SK-N-SH treated with all-trans-retinoic acid at 6 μM for 48 hours (cell line): ENCODE measurements around the gene DIP2C.

Source experiments
- ATAC-seq: fragments of 200-7000 bp; cut with Tn5 transposase; 3 replicates; pipeline ENCODE4 v1.9.1; 2020; ENCODE audit warnings: mild to moderate bottlenecking, moderate library complexity
- BACH2 ChIP-seq: fragments of 250-450 bp; sonication (Bioruptor Pico); IDR thresholded peaks from 2 replicates; pipeline ENCODE4 v1.9.0; 2021; ENCODE audit warnings: mild to moderate bottlenecking, borderline replicate concordance
- CSDC2 ChIP-seq: fragments of 250-450 bp; sonication (Bioruptor Pico); IDR thresholded peaks from 2 replicates; pipeline ENCODE4 v1.5.0; 2020; ENCODE audit warnings: mild to moderate bottlenecking, moderate library complexity
- ISL1 ChIP-seq: fragments of 250-450 bp; sonication (Bioruptor Pico); IDR thresholded peaks from 2 replicates; pipeline ENCODE4 v2.1.2; 2022; ENCODE audit warnings: mild to moderate bottlenecking, moderate library complexity
- PPARA ChIP-seq: fragments of 250-450 bp; sonication (Bioruptor Pico); IDR thresholded peaks from 2 replicates; pipeline ENCODE4 v1.5.0; 2020; ENCODE audit warnings: mild to moderate bottlenecking, borderline replicate concordance
- SNAI2 ChIP-seq: fragments of 250-450 bp; sonication (Bioruptor Pico); IDR thresholded peaks from 2 replicates; pipeline ENCODE4 v1.5.0; 2020; ENCODE audit warnings: mild to moderate bottlenecking, moderate library complexity
- TCF4 ChIP-seq: fragments of 250-450 bp; sonication (Bioruptor Pico); IDR thresholded peaks from 2 replicates; pipeline ENCODE4 v1.8.0; 2021; ENCODE audit warnings: mild to moderate bottlenecking, moderate library complexity, borderline replicate concordance
- TOX ChIP-seq: fragments of 250-450 bp; sonication (Bioruptor Pico); IDR thresholded peaks from 2 replicates; pipeline ENCODE4 v1.8.0; 2021; ENCODE audit warnings: mild to moderate bottlenecking, moderate library complexity, borderline replicate concordance
- ZC3H10 ChIP-seq: fragments of 250-450 bp; sonication (Bioruptor Pico); IDR thresholded peaks from 2 replicates; pipeline ENCODE4 v1.5.1; 2021; ENCODE audit warnings: mild to moderate bottlenecking, moderate library complexity
- ZFP3 ChIP-seq: fragments of 250-450 bp; sonication (Bioruptor Pico); IDR thresholded peaks from 2 replicates; pipeline ENCODE4 v1.5.0; 2020; ENCODE audit warnings: mild to moderate bottlenecking, moderate library complexity
- ZFP30 ChIP-seq: fragments of 450-650 bp; formaldehyde crosslinking; IDR thresholded peaks from 2 replicates; pipeline ENCODE4 v1.5.0; 2022; ENCODE audit warnings: mild to moderate bottlenecking, moderate library complexity
- ZNF70 ChIP-seq: fragments of 450-650 bp; formaldehyde crosslinking; IDR thresholded peaks from 2 replicates; pipeline ENCODE4 v1.5.0; 2020; ENCODE audit warnings: mild to moderate bottlenecking, moderate library complexity
- TF ChIP-seq, protein P1 (sequence below): fragments of 250-450 bp; sonication (Bioruptor Pico); IDR thresholded peaks from 2 replicates; pipeline ENCODE4 v1.8.0; 2020; ENCODE audit warnings: mild to moderate bottlenecking, moderate library complexity, borderline replicate concordance
- TF ChIP-seq, protein P2 (sequence below): fragments of 250-450 bp; sonication (Bioruptor Pico); IDR thresholded peaks from 2 replicates; pipeline ENCODE4 v1.5.0; 2020; ENCODE audit warnings: mild to moderate bottlenecking, moderate library complexity
- TF ChIP-seq, protein P3 (sequence below): fragments of 250-450 bp; sonication (Bioruptor Pico); IDR thresholded peaks from 2 replicates; pipeline ENCODE4 v1.8.0; 2021; ENCODE audit warnings: low read depth, mild to moderate bottlenecking, moderate library complexity, borderline replicate concordance
- TF ChIP-seq, protein P4 (sequence below): fragments of 250-450 bp; sonication (Bioruptor Pico); IDR thresholded peaks from 2 replicates; pipeline ENCODE4 v1.5.1; 2021; ENCODE audit warnings: mild to moderate bottlenecking, moderate library complexity
- TF ChIP-seq, protein P5 (sequence below): fragments of 250-450 bp; sonication (Bioruptor Pico); IDR thresholded peaks from 2 replicates; pipeline ENCODE4 v1.5.1; 2020; ENCODE audit warnings: low read depth, mild to moderate bottlenecking, moderate library complexity

Gene DIP2C

DNA sequence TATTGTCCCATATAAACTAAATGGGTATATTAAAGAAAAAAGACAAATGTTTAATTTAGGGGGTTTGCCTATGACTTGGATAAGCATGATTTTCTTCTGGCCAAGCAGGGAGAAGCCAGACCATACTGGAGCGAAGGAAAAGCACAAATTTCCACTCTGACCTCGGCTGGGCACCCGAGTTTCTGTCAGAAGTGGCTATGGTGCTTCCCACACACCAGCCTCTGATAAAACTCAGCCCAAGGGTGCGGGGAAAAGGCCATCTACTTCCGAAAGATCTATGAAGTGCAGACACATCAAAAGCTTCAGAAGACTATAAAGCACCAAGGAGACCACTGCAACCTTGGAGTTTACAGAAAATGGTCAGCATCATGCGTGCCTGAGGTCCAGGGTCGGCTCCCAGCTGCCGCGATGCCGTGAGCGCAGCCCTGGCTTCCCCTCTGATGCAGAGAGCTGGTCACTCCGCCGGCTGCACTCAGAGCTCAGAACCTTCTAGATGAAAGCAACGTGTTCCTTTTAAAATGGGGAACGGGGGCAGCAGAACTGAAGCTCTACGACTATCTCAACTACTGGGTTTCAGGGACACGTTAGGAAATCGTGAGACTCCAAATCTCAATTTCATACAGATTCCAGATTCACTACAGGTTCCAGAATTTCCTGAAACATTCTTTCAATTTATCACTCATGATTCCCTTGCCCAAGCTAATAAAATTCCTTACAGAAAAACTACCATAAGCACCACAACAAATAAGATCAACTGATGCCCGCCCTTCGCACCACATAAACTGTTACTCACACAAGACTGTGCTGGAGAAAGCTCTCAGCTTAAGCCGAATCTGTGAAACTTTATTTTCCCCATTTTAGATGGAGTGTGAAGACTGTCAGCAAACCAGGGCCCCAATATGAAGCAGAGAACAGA lies 84.5 kb downstream of the DIP2C start:
- ATAC-seq: no peak
- TF ChIP-seq ZC3H10 (CRISPR knock-in tag): no peak
- no peak for TF ChIP-seq BACH2 (CRISPR knock-in tag)
- no peak for TF ChIP-seq TCF4 (CRISPR knock-in tag)
- TF ChIP-seq, protein P1, sequence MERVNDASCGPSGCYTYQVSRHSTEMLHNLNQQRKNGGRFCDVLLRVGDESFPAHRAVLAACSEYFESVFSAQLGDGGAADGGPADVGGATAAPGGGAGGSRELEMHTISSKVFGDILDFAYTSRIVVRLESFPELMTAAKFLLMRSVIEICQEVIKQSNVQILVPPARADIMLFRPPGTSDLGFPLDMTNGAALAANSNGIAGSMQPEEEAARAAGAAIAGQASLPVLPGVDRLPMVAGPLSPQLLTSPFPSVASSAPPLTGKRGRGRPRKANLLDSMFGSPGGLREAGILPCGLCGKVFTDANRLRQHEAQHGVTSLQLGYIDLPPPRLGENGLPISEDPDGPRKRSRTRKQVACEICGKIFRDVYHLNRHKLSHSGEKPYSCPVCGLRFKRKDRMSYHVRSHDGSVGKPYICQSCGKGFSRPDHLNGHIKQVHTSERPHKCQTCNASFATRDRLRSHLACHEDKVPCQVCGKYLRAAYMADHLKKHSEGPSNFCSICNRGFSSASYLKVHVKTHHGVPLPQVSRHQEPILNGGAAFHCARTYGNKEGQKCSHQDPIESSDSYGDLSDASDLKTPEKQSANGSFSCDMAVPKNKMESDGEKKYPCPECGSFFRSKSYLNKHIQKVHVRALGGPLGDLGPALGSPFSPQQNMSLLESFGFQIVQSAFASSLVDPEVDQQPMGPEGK: no peak
- TF ChIP-seq ZFP30: no peak
- TF ChIP-seq PPARA (CRISPR knock-in tag): no peak
- TF ChIP-seq, protein P2, sequence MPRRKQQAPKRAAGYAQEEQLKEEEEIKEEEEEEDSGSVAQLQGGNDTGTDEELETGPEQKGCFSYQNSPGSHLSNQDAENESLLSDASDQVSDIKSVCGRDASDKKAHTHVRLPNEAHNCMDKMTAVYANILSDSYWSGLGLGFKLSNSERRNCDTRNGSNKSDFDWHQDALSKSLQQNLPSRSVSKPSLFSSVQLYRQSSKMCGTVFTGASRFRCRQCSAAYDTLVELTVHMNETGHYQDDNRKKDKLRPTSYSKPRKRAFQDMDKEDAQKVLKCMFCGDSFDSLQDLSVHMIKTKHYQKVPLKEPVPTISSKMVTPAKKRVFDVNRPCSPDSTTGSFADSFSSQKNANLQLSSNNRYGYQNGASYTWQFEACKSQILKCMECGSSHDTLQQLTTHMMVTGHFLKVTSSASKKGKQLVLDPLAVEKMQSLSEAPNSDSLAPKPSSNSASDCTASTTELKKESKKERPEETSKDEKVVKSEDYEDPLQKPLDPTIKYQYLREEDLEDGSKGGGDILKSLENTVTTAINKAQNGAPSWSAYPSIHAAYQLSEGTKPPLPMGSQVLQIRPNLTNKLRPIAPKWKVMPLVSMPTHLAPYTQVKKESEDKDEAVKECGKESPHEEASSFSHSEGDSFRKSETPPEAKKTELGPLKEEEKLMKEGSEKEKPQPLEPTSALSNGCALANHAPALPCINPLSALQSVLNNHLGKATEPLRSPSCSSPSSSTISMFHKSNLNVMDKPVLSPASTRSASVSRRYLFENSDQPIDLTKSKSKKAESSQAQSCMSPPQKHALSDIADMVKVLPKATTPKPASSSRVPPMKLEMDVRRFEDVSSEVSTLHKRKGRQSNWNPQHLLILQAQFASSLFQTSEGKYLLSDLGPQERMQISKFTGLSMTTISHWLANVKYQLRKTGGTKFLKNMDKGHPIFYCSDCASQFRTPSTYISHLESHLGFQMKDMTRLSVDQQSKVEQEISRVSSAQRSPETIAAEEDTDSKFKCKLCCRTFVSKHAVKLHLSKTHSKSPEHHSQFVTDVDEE (CRISPR knock-in tag): no peak

DNA sequence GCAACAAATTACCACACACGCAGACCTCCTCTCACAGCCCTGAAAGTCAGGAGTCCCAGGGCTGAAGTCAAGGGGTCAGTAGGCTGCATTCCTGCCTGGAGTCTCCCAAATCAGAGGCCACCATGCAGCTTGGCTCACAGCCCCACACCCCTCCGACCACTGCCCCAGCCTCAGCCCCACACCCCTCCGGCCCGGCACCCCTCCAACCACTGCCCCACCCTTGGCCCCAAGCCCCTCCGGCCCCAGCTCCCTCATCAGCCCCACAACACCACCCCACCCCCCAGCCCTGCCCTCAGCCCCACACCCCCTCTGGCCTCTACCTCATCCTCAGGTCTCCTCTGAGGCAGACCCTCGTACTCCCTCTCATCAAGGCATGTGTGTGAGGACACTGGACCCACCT lies 85.7 kb downstream of the DIP2C start:
- TF ChIP-seq, protein P3, sequence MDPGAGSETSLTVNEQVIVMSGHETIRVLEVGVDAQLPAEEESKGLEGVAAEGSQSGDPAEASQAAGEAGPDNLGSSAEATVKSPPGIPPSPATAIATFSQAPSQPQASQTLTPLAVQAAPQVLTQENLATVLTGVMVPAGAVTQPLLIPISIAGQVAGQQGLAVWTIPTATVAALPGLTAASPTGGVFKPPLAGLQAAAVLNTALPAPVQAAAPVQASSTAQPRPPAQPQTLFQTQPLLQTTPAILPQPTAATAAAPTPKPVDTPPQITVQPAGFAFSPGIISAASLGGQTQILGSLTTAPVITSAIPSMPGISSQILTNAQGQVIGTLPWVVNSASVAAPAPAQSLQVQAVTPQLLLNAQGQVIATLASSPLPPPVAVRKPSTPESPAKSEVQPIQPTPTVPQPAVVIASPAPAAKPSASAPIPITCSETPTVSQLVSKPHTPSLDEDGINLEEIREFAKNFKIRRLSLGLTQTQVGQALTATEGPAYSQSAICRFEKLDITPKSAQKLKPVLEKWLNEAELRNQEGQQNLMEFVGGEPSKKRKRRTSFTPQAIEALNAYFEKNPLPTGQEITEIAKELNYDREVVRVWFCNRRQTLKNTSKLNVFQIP (CRISPR knock-in tag): no peak
- no peak for TF ChIP-seq TOX (CRISPR knock-in tag)
- no peak for TF ChIP-seq BACH2 (CRISPR knock-in tag)
- TF ChIP-seq TCF4 (CRISPR knock-in tag): no peak
- TF ChIP-seq, protein P2 (CRISPR knock-in tag): no peak
- TF ChIP-seq CSDC2 (CRISPR knock-in tag): no peak
- no peak for TF ChIP-seq SNAI2 (CRISPR knock-in tag)
- no peak for TF ChIP-seq ZFP3 (CRISPR knock-in tag)
- no peak for TF ChIP-seq ZNF70 (CRISPR knock-in tag)
- no peak for ATAC-seq

DNA sequence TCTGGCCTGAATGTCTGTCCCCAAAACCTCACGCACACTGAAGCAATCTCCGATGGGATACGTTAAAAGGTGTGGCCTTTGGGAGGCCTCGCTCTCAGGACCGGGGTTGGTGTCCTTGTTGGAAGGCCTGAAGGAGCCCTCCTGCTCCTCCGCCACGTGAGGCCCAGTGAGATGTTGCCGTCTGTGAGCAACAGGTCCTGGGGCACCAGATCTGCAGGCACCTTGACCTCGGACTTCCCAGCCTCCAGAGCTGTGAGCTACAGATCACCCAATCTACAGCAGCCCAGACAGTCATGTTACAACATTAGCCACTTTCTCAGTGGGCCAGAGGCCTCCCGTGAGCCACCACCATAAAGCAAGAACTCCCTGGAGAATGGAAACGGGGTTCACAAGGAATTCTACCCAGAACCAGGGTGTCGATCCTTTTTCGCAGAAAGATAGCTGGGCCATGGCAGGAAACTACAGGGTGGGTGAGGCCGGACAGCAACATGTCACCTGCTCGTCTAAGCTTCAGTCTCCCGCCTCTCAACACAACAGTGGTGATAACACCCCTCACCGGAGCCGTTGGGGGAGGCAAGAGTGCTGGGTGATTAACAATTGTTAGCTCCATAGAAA lies 87.0 kb downstream of the DIP2C start:
- TF ChIP-seq TOX (CRISPR knock-in tag) (no peak), BACH2 (CRISPR knock-in tag) (no peak), PPARA (CRISPR knock-in tag) (no peak), CSDC2 (CRISPR knock-in tag) (no peak), ZNF70 (CRISPR knock-in tag) (no peak), TCF4 (CRISPR knock-in tag) (no peak), ISL1 (CRISPR knock-in tag) (no peak), ZC3H10 (CRISPR knock-in tag) (no peak), ZFP30 (no peak)
- TF ChIP-seq, protein P4, sequence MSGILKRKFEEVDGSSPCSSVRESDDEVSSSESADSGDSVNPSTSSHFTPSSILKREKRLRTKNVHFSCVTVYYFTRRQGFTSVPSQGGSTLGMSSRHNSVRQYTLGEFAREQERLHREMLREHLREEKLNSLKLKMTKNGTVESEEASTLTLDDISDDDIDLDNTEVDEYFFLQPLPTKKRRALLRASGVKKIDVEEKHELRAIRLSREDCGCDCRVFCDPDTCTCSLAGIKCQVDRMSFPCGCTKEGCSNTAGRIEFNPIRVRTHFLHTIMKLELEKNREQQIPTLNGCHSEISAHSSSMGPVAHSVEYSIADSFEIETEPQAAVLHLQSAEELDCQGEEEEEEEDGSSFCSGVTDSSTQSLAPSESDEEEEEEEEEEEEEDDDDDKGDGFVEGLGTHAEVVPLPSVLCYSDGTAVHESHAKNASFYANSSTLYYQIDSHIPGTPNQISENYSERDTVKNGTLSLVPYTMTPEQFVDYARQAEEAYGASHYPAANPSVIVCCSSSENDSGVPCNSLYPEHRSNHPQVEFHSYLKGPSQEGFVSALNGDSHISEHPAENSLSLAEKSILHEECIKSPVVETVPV (CRISPR knock-in tag): no peak
- TF ChIP-seq, protein P5, sequence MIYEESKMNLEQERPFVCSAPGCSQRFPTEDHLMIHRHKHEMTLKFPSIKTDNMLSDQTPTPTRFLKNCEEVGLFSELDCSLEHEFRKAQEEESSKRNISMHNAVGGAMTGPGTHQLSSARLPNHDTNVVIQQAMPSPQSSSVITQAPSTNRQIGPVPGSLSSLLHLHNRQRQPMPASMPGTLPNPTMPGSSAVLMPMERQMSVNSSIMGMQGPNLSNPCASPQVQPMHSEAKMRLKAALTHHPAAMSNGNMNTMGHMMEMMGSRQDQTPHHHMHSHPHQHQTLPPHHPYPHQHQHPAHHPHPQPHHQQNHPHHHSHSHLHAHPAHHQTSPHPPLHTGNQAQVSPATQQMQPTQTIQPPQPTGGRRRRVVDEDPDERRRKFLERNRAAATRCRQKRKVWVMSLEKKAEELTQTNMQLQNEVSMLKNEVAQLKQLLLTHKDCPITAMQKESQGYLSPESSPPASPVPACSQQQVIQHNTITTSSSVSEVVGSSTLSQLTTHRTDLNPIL: no peak
- TF ChIP-seq, protein P1: no peak
- no peak for ATAC-seq
